IMR-90 (cell line): ENCODE measurements around the gene KCNQ1. TPM values are rescaled to one million over a fixed set of nuclear protein-coding genes. Genes with fewer than 3 reads are reported as not detected.

Experiments
- ATAC-seq: fragments of 200-7000 bp; cut with Tn5 transposase; 2 replicates; pipeline ENCODE4 v1.9.1; 2020; ENCODE audit warnings: low read depth, mild to moderate bottlenecking, moderate library complexity
- BruUV-seq: library from RNA; stranded (reverse); fragments of 400-500 nt; replicated peaks from 2 replicates; lab custom pipeline; 2021; lab: Mats Ljungman, UMichigan
- CTCF ChIA-PET: fragments of 300-600 bp; formaldehyde crosslinking; extraction: SDS; loops from one replicate; lab custom pipeline; 2021; ENCODE audit warnings: antibody characterized with exemption; lab: Yijun Ruan, JAX
- POLR2A ChIA-PET: fragments of 300-600 bp; sonication (Branson Sonifier 250); formaldehyde crosslinking; loops from one replicate; lab custom pipeline; 2022; ENCODE audit warnings: antibody characterized with exemption; ENCODE audit not compliant: unreplicated experiment; lab: Charles Lee
- DNase-seq: peaks from one replicate; pipeline ENCODE4 v3.0.0; 2013
- H2AFZ ChIP-seq: replicated peaks from 2 replicates; pipeline ENCODE3; 2013; ENCODE audit warnings: low read length, mild to moderate bottlenecking; ENCODE audit not compliant: poor library complexity
- H2AK5ac ChIP-seq: 2 replicates; pipeline ENCODE4 v1.6.1; 2013; ENCODE audit warnings: low read depth, low read length, inconsistent platforms
- H2AK9ac ChIP-seq: replicated peaks from 2 replicates; pipeline ENCODE3; 2013; ENCODE audit warnings: mild to moderate bottlenecking, low read depth, low read length, moderate library complexity; ENCODE audit not compliant: poor library complexity
- H2BK120ac ChIP-seq: 2 replicates; pipeline ENCODE4 v1.6.1; 2013; ENCODE audit warnings: low read depth, low read length, inconsistent platforms
- H2BK15ac ChIP-seq: 3 replicates; pipeline ENCODE4 v1.6.1; 2013; ENCODE audit warnings: low read depth, low read length, inconsistent platforms
- H2BK20ac ChIP-seq: 2 replicates; pipeline ENCODE4 v1.6.1; 2013; ENCODE audit warnings: low read depth, mild to moderate bottlenecking, inconsistent platforms, low read length, moderate library complexity
- H2BK5ac ChIP-seq: 2 replicates; pipeline ENCODE4 v1.6.1; 2013; ENCODE audit warnings: mild to moderate bottlenecking, low read depth, low read length, inconsistent platforms; ENCODE audit not compliant: poor library complexity, severe bottlenecking
- H3K14ac ChIP-seq: replicated peaks from 2 replicates; pipeline ENCODE4 v1.6.1; 2013; ENCODE audit warnings: low read depth, low read length, inconsistent platforms
- H3K18ac ChIP-seq: 2 replicates; pipeline ENCODE4 v1.6.1; 2013; ENCODE audit warnings: low read depth, low read length, control low read depth
- H3K23ac ChIP-seq: 2 replicates; pipeline ENCODE4 v1.6.1; 2013; ENCODE audit warnings: low read depth, low read length, inconsistent platforms
- H3K27ac ChIP-seq: 2 replicates; pipeline ENCODE4 v1.5.1; 2013; ENCODE audit warnings: mild to moderate bottlenecking, control low read depth, low read length; ENCODE audit not compliant: insufficient read depth
- H3K27me3 ChIP-seq: 2 replicates; pipeline ENCODE4 v1.6.1; 2013; ENCODE audit warnings: low read length; ENCODE audit not compliant: control insufficient read depth, insufficient read depth
- H3K36me3 ChIP-seq: 2 replicates; pipeline ENCODE4 v1.6.1; 2013; ENCODE audit warnings: low read length, mixed read lengths; ENCODE audit not compliant: control insufficient read depth, insufficient read depth
- H3K4ac ChIP-seq: 2 replicates; pipeline ENCODE4 v1.6.1; 2013; ENCODE audit warnings: low read depth, low read length, inconsistent platforms
- H3K4me1 ChIP-seq: 2 replicates; pipeline ENCODE4 v1.6.1; 2013; ENCODE audit warnings: low read length, mixed read lengths; ENCODE audit not compliant: control insufficient read depth, insufficient read depth
- H3K4me2 ChIP-seq: 2 replicates; pipeline ENCODE4 v1.6.1; 2013; ENCODE audit warnings: low read depth, mild to moderate bottlenecking, control low read depth, low read length, moderate library complexity
- H3K4me3 ChIP-seq: 2 replicates; pipeline ENCODE4 v1.5.1; 2013; ENCODE audit warnings: low read depth, mild to moderate bottlenecking, control low read depth, low read length, moderate library complexity; ENCODE audit not compliant: insufficient read depth
- H3K56ac ChIP-seq: 2 replicates; pipeline ENCODE4 v1.6.1; 2013; ENCODE audit warnings: low read length, inconsistent platforms; ENCODE audit not compliant: insufficient read depth; ENCODE audit errors: extremely low read depth
- H3K79me1 ChIP-seq, 2 experiments: 2 replicates each; pipeline ENCODE4 v1.6.1; 2013; ENCODE audit warnings: low read length in 2 of 2, inconsistent platforms in 1 of 2, low read depth in 1 of 2
- H3K9ac ChIP-seq: 2 replicates; pipeline ENCODE4 v1.6.1; 2013; ENCODE audit warnings: low read depth, low read length, control low read depth
- H3K9me1 ChIP-seq: 2 replicates; pipeline ENCODE4 v1.6.1; 2013; ENCODE audit warnings: low read length, inconsistent platforms; ENCODE audit not compliant: insufficient read depth
- H3K9me3 ChIP-seq: 2 replicates; pipeline ENCODE4 v1.6.1; 2013; ENCODE audit warnings: low read length; ENCODE audit not compliant: control insufficient read depth, insufficient read depth
- H4K20me1 ChIP-seq: 2 replicates; pipeline ENCODE4 v1.6.1; 2013; ENCODE audit warnings: low read length, inconsistent platforms; ENCODE audit not compliant: insufficient read depth
- H4K5ac ChIP-seq: 2 replicates; pipeline ENCODE4 v1.6.1; 2013; ENCODE audit warnings: mild to moderate bottlenecking, low read depth, low read length, control low read depth
- H4K8ac ChIP-seq, 2 experiments: 2 replicates each; pipeline ENCODE4 v1.6.1; 2013; ENCODE audit warnings: low read depth in 2 of 2, low read length in 2 of 2, control low read depth in 1 of 2, inconsistent platforms in 1 of 2
- H4K91ac ChIP-seq: 2 replicates; pipeline ENCODE4 v1.6.1; 2013; ENCODE audit warnings: low read depth, low read length, inconsistent platforms; ENCODE audit not compliant: insufficient read depth
- CEBPB ChIP-seq: IDR thresholded peaks from 2 replicates; pipeline ENCODE4 v1.6.1; 2012; ENCODE audit warnings: low read depth, low read length, improper control_type of control experiment
- CHD1 ChIP-seq: IDR thresholded peaks from 2 replicates; pipeline ENCODE4 v1.6.1; 2012; ENCODE audit warnings: low read depth, low read length, improper control_type of control experiment
- ELK1 ChIP-seq: fragments of 150-350 bp; IDR thresholded peaks from 2 replicates; pipeline ENCODE4 v1.6.1; 2016; ENCODE audit warnings: low read depth, mild to moderate bottlenecking, low read length, moderate library complexity, borderline replicate concordance
- FOS ChIP-seq: fragments of 150-350 bp; IDR thresholded peaks from 2 replicates; pipeline ENCODE4 v1.6.1; 2016; ENCODE audit warnings: low read depth, low read length
- MAFK ChIP-seq: IDR thresholded peaks from 2 replicates; pipeline ENCODE4 v1.6.1; 2012; ENCODE audit warnings: low read depth, low read length, improper control_type of control experiment
- MAZ ChIP-seq: IDR thresholded peaks from 2 replicates; pipeline ENCODE4 v1.6.1; 2012; ENCODE audit warnings: low read depth, mild to moderate bottlenecking, low read length, improper control_type of control experiment, moderate library complexity, borderline replicate concordance
- MXI1 ChIP-seq: IDR thresholded peaks from 2 replicates; pipeline ENCODE4 v1.6.1; 2012; ENCODE audit warnings: low read depth, mild to moderate bottlenecking, low read length, moderate library complexity, borderline replicate concordance
- POLR2A ChIP-seq: IDR thresholded peaks from 2 replicates; pipeline ENCODE4 v1.6.1; 2012; ENCODE audit warnings: mild to moderate bottlenecking, low read depth, low read length
- RCOR1 ChIP-seq: IDR thresholded peaks from 2 replicates; pipeline ENCODE4 v1.6.1; 2012; ENCODE audit warnings: mild to moderate bottlenecking, low read length, improper control_type of control experiment; ENCODE audit not compliant: insufficient replicate concordance
- RFX5 ChIP-seq: IDR thresholded peaks from 2 replicates; pipeline ENCODE4 v1.8.0; 2012; ENCODE audit warnings: low read depth, mild to moderate bottlenecking, low read length, moderate library complexity
- SMC3 ChIP-seq: fragments of 150-350 bp; IDR thresholded peaks from 2 replicates; pipeline ENCODE4 v1.6.1; 2016; ENCODE audit warnings: low read depth, mild to moderate bottlenecking, antibody characterized with exemption, low read length, moderate library complexity
- WGBS, 2 experiments: methylation state at CpG; one replicate each; pipeline versions ENCODE4 v1.1.5 to v1.1.7; 2013; ENCODE audit warnings: missing lambda C conversion rate in 2 of 2; ENCODE audit not compliant: insufficient read length in 1 of 2; ENCODE audit errors: extremely low coverage in 2 of 2; 5-methylcytosine and 5-hydroxymethylcytosine counted together
- dilution Hi-C: fragments of 300-500 bp; cut with HindIII; formaldehyde crosslinking; loops from one replicate; pipeline ENCODE4 v1.14.3; 2018; ENCODE audit warnings: low sequenced_read_pairs; ENCODE audit not compliant: unreplicated experiment
- in situ Hi-C: fragments of 300-500 bp; cut with MboI; formaldehyde crosslinking; loops from 3 replicates; pipeline ENCODE4 v1.14.3; 2019; ENCODE audit warnings: low sequenced_read_pairs, inconsistent platforms, mixed read lengths
- intact Hi-C: fragments of 100-400 bp; cut with micrococcal nuclease; formaldehyde crosslinking; loops from 2 replicates; pipeline ENCODE4 v1.10.0; 2022
- polyA plus RNA-seq, 3 experiments: library from polyadenylated mRNA; depleted of rRNA; stranded (reverse); fragments of >200 nt; gene quantifications; 2 replicates each; pipeline ENCODE4 v1.2.3, GENCODE V29; 2012; ENCODE audit warnings: low replicate concordance in 1 of 3
- total RNA-seq: library from RNA; depleted of rRNA; stranded (reverse); fragments of >200 nt; gene quantifications from 2 replicates; pipeline ENCODE4 v1.2.3, GENCODE V29; 2012
- TF ChIP-seq, protein P1 (sequence below): fragments of 150-350 bp; IDR thresholded peaks from 2 replicates; pipeline ENCODE4 v1.6.1; 2017; ENCODE audit warnings: mild to moderate bottlenecking, antibody characterized with exemption, low read length, low read depth
- TF ChIP-seq, protein P2 (sequence below): conservative IDR thresholded peaks from 2 replicates; pipeline ENCODE4 v1.5.1; 2012; ENCODE audit warnings: mild to moderate bottlenecking, low read depth, low read length, improper control_type of control experiment

Gene KCNQ1
- total and polyA plus RNA-seq, 2 of the 4 experiments (the other 2 are of a cell fraction): 0.07 TPM; not detected in 1

- TF ChIP-seq RCOR1 (no peak), POLR2A (no peak), SMC3 (no peak), FOS (no peak), CEBPB (no peak)
Measured at GRCh38 chr11:2809854-2810253, 365.0 kb downstream of the KCNQ1 start (continued).

- Histone ChIP-seq H3K4me3 (no peak overlapping the region), H2BK120ac (no peak overlapping the region), H3K14ac (no peak overlapping the region), H3K56ac (no peak overlapping the region), H2AFZ (no peak overlapping the region), H3K27me3 (peaks cover 23% of the 10 kb centered on the region), H3K18ac (no peak overlapping the region; the same call in 1 of the 2 replicates), H4K91ac (no peak overlapping the region), H3K79me1 (no peaks in the 10 kb centered on the region), H3K9me1 (peaks cover 3% of the 10 kb centered on the region; the same call in 1 of the 2 replicates), H2BK15ac (no peak overlapping the region), H2BK20ac (no peak overlapping the region), H2AK9ac (peak overlapping the region; percentile 19), H3K4me2 (no peak overlapping the region), H3K27ac (no peak overlapping the region), H3K4me1 (peaks cover 15% of the 10 kb centered on the region), H3K36me3 (no peaks in the 10 kb centered on the region), H2AK5ac (no peak overlapping the region), H3K9ac (no peak overlapping the region), H2BK5ac (no peak overlapping the region), H3K4ac (no peak overlapping the region), H4K5ac (no peak overlapping the region), H3K9me3 (peaks cover 2% of the 10 kb centered on the region; the same call in 1 of the 2 replicates), H4K8ac (no peak overlapping the region), H4K20me1 (no peaks in the 10 kb centered on the region), H3K23ac (no peak overlapping the region)
- DNase-seq (no peak), ATAC-seq (no peak)
- ChIA-PET POLR2A (no interaction called here), CTCF (no interaction called here)
- dilution Hi-C loops (no loop called here), intact Hi-C loops (no loop called here), in situ Hi-C loops (no loop called here)
- 68% methylated on average over 2 of the region's 18 CpGs; no CpG with 5 or more reads in 1 of the 2 experiments for WGBS, 2 experiments
- BruUV-seq: no TSS peak
- TF ChIP-seq MAFK: no peak
- no peak for TF ChIP-seq FOS
- no peak for TF ChIP-seq ELK1
- TF ChIP-seq MAZ: no peak
- no peak for TF ChIP-seq CHD1
- no peak for TF ChIP-seq POLR2A
- TF ChIP-seq, protein P1, sequence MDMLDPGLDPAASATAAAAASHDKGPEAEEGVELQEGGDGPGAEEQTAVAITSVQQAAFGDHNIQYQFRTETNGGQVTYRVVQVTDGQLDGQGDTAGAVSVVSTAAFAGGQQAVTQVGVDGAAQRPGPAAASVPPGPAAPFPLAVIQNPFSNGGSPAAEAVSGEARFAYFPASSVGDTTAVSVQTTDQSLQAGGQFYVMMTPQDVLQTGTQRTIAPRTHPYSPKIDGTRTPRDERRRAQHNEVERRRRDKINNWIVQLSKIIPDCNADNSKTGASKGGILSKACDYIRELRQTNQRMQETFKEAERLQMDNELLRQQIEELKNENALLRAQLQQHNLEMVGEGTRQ: no peak
- TF ChIP-seq RFX5: no peak
- no peak for TF ChIP-seq MXI1
- TF ChIP-seq, protein P2, sequence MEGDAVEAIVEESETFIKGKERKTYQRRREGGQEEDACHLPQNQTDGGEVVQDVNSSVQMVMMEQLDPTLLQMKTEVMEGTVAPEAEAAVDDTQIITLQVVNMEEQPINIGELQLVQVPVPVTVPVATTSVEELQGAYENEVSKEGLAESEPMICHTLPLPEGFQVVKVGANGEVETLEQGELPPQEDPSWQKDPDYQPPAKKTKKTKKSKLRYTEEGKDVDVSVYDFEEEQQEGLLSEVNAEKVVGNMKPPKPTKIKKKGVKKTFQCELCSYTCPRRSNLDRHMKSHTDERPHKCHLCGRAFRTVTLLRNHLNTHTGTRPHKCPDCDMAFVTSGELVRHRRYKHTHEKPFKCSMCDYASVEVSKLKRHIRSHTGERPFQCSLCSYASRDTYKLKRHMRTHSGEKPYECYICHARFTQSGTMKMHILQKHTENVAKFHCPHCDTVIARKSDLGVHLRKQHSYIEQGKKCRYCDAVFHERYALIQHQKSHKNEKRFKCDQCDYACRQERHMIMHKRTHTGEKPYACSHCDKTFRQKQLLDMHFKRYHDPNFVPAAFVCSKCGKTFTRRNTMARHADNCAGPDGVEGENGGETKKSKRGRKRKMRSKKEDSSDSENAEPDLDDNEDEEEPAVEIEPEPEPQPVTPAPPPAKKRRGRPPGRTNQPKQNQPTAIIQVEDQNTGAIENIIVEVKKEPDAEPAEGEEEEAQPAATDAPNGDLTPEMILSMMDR: no peak
Measured at GRCh38 chr11:2810411-2811205, 365.8 kb downstream of the KCNQ1 start.
